Anterior cingulate cortex (tissue), 58 donors: ENCODE results near the gene PLEKHG1.
A peak's percentile ranks its signal among the peaks of the same experiment; 100 is the strongest.

Experiments used
- DNase-seq, 58 donors: peaks; one replicate each; lab custom pipeline; 2025; lab: John Stamatoyannopoulos, UW

PLEKHG1 gene

DNA sequence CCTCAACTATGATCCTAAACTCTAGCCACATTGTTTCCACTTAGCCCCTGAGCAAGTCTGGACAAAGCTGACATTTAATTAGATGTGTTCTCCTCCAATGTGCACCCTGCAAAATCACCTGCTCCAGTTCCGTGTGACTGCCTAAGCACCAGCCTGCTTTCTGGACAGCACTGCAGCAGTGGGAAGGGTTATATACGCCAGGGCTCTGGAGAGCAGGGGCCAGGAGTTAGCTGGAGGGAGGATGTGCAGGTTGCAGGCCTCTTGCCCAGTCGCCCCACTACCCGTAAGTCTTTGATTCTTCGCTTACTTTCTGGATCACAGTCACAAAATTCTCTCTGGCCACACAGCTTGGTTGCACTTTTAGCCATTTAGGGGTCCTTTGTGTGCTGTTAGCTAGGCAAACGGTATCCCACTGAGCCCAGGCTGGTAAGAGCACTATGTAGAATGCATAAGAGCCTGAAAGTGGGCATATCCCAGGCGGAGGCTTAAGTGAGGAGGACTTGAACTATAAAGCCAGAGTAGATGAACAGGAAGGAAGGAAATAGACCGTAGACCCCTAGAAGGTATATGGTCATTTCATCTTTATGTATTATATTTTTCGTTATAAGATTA is 10.7 kb upstream of the PLEKHG1 start:
- DNase-seq = no peak

DNA sequence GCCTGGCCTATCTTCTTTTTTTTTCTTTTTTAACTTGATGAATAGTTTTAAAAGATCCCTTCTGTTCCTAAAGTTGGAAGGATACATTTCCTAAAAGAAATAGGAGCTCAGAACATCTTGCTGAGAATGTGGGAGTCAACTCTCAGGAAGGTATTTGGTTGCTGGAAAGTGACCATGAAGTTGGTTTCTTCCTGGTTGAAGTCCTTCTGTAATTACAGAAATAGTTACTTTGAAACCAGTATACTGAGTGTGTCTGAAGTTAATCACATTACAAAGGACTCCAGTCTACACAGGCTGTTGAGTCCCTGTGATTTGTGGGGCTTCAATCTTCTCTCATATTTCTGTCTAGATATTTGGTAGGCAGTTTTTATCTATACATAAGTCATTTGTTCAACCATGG is 9.8 kb upstream of the PLEKHG1 start:
- no peak for DNase-seq

DNA sequence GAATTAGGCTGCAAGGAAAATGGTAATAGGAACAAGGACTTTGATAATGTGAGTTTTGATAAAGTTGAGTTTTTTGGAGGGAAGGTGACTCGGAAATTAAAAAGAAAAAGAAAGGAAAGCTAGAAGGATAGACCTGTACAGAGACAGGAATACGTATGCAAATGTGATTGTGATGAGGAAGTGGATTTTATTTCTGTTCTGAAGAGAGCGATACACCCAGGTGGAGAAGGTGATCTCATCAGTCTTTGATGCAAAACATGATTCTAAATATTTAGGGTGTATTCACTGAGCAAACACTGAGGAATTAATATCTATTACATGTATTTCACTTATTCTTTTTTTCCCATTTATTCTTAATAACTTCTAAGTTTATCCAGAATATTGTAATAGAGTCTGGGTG is 9.2 kb upstream of the PLEKHG1 start:
- no peak for DNase-seq

DNA sequence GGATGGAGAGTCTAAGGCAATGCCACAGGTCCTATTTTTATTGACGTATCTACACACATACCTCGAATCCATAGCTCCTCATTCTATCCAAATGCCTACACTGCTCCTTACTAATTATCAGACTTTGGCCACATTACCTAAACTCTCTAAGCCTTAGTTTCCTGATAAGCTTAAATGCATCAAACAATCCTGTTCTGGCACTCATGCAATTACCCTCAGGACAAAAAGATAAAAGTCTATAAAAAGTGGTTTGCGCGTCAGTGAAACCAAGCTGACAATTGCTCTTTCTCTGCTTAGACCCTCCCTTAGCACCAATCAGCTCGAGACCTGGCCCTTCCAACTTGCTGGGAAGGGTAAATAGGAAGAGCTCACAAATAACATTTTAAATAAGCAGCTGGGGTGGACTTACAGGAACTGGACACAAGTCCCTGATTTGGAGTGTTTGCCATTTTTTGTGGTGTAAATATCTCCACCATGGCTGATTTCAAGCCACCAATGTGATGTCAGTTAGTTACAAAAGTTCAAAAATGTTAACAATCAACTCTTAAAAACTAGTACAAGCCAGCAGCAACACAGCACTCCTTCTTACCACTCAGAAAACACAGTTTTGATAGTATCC is 7.2 kb upstream of the PLEKHG1 start:
- DNase-seq = no peak

DNA sequence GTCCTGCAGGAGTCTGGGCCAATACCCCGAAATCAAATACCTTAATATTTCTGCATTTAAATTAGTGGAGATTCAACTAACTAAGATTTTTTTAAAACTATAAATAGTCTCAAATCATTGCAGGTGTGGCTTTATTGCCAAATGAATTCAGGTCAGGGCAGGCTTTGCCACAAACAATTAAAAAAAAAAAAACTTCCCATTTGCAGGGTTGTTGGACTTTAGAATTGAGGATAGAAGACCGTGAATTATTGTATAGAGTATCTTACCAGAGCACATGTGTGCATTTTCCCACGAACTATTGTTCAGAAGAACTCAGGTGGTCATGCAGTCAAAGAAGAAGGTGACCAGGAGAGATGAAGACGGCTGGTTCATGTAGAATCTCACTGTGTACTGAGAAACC is 6.6 kb upstream of the PLEKHG1 start:
- no peak for DNase-seq

DNA sequence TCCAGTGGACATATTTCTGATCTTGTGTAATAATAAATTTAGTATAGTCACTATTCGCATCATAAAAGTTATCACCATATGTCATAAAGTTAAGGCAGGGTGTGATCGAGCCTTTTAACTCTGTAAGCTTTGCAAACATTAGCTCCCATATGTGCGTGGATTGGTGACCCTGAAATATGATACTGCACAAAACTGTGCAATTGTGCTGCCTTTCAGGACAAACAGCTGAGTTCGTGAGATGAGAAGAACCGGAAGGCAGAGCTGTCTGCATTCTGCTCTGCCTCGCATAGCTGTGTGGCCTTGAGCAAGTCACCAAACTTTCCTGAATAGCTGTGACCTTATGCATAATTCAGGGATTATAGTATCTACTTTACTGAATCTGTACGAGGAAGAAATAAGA is 3.2 kb upstream of the PLEKHG1 start:
- no peak for DNase-seq

DNA sequence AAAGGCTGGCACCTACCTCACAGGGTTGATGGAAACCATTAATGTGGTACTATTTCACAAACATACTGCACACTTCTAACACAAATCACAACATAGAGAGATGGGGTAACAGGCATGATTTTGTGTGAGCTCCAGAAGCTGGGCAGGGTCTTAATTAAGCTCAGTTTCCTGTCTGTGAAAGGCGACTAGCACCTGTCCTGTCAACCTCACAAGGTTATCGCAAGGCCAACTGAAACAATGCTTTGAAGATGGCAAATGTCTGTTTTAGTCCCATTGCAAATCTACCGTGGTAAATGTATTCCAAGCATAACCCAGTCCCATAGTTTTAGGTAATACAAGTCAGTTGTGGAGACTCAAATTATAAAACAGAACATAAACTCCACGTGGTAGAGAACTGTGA is 1.3 kb upstream of the PLEKHG1 start:
- no peak for DNase-seq

DNA sequence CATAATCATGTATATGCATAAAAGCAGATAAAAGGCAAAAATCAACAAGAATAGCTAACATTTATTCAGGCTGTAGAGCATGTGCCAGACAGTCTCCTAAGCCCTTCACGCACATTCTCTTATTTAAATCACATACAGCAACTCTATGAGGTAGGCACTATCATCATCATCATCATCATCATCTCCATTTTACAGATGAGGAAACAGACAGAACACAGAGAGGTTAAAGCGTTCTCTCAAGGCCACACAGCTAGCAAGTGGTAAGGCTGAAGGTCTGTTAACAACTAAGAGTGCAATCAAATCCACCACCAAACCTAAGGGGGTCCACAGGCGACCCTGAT is 857 bp upstream of the PLEKHG1 start:
- no peak for DNase-seq

GRCh38 chr6:150600010-150600300 is 270 bp downstream of the PLEKHG1 start:
- no peak for DNase-seq

DNA sequence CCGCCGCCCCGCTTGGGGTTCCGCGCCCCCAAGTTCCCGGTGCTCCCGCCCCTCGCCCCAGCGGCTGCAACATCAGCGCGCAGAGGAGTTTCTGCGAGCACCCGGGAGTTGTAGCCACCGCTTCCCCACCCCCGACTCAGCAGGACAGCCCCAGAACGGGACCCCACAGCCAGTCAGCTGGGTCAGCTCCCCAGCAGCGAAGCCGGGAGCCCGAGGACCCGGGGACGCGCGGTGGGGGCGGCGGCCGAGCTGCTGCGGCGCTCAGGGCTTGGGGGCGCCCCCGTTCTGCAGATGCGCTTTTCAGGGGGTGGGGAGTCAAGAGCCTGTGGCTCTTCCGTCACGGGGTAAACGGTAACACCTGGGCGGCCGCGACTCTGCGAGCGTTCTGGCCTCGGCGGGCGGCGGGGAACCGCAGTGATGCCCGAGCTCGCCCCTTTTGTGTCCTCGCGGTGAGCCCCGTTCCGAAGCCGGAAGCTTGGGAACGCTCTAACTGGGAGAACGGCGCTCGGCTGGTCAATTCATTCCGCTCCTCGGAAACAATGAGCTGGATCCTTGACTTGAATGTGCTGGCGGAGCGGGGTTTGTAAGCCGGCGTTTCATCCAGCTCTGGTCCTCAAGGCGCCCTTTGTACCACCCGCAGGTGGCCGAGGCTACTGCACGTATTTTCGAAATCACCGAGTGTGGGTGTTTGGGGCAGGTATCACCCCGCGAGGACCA is 774 bp downstream of the PLEKHG1 start:
- DNase-seq = peak in 49 of 58 donors; percentile 16 to 75 (median 50)

DNA sequence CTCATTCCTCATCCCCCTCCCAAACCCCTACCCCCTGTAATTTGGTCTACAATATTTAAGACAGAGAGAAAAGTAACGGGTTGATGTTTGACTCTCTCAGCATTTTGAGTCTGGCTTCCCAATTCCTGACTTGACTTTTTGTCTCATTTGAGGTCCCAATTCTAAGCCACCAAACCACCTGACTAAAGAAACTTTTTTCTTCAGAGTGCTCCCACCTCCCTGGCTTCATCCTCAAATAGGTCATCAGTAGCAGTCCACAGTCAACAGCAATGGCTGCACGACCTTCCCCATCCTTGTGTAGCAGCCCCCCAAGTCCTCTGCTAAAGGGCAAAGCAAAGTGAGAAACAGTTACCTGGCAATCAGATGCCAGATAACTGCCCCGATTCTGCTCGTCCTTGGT is 1.8 kb downstream of the PLEKHG1 start:
- DNase-seq = no peak

DNA sequence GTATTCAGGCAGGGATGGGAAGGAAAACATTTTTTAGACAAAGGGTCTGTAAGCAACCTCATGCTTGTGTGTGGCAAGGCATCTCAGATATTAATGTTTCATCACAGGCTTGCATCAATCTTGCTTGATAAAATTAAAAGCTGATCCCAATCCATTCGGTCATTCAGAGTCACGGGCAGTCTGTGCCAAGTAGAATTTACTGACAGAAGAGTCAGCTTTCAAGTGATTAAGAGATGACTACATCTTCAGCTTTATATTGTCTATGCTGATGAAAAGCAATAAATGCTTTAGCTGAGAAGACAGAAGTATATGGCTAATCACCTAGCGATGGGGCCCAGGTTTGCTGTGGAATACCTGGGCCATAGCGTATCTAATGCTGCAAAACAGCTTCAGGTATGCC is 3.5 kb downstream of the PLEKHG1 start:
- DNase-seq = no peak

DNA sequence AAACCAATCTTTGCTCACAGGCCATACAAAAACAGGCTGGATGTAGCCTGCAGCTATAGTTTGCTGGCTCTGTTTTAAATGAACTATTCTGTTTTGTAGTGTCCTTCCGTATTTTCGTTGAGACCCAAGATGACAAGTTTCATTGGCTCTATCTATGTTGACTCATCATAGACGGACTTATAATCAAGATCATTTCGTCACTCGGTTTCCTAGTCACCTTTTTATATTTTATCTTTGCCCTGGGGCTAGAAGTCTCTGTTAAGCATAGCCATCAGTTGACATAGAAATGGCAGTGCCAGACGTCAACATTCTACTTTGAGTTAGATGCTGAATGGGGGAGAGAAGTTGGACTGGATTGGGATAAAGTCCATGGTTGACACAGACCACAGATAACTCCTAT is 4.8 kb downstream of the PLEKHG1 start:
- no peak for DNase-seq

- DNase-seq = no peak
These were observed 5.6 kb downstream of the PLEKHG1 start for GRCh38 chr6:150605333-150605732.

GRCh38 chr6:150606168-150606591 is 6.5 kb downstream of the PLEKHG1 start:
- DNase-seq = peak in 13 of 58 donors; percentile 2 to 54 (median 19)

DNA sequence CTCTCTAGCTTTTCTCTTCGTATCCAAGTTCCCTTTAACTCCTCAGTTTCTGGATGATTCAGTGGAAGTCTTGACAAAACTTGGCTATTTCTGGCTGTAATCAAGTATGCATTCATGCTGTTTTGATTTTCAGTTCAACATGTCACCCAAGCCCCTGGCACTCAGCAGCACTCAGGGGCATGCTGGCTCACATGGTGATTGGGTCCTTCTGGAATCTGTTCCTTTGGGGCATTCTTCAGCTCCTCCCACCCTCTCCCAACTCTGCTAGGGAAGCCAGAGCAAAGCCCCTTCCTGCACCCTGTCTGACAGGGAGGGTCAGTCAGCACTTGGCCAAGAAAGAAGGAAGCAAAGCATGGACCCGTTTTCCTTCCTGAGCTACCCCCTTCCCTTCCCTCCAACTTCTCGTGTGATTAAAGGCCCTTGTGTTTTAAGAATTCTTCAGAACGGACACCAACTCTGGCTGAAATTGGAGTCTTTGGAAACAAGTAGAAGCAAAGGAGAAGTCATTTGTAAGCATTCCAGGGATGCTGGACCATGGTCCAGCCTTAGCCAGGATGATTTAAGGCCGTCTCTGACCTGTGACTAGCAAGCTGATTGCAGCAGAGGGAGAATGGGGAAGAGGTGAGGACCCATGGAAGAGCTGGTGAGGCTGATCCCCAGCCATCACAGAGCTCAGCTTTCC is 7.1 kb downstream of the PLEKHG1 start:
- peak in 1 of 58 donors; percentile 14 for DNase-seq

GRCh38 chr6:150607329-150607650 is 7.6 kb downstream of the PLEKHG1 start:
- no peak for DNase-seq

- no peak for DNase-seq
These were observed 10.9 kb downstream of the PLEKHG1 start for GRCh38 chr6:150610584-150610983.

GRCh38 chr6:150613269-150613668 is 13.6 kb downstream of the PLEKHG1 start:
- DNase-seq = no peak

DNA sequence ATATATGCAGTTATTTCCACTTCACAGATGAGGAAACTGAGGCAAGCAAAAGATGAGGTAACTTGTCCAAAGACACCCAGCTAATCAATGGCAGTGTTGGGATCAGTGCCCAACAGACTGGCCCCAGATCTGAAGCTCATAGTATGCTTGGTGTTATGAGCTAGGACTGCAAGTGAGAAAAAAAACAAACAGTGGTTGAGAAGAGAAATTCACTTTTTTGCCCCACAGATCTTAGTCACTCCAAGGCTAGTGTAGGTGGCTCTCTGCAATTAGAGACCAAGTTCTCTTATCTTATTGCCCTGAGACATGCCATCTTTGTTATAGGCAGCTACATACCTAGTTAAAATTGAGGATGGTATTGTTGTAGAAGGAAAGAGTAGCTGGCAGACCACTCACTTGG is 16.3 kb downstream of the PLEKHG1 start:
- no peak for DNase-seq

GRCh38 chr6:150616586-150616985 is 16.9 kb downstream of the PLEKHG1 start:
- no peak for DNase-seq

GRCh38 chr6:150617062-150617461 is 17.4 kb downstream of the PLEKHG1 start:
- no peak for DNase-seq
